SKM-1 (cell line): Measurements from ENCODE around the gene PLA2G7.
"Not testable (repeated sequence)": the region's sequence is repeated elsewhere in the genome, so short reads cannot be mapped to it uniquely, and the experiment has no call there.

Experiments used
- DNase-seq: peaks from one replicate; lab custom pipeline; 2025; ENCODE audit not compliant: unreplicated experiment; lab: John Stamatoyannopoulos, UW

Gene PLA2G7

GRCh38 chr6:46734867-46735719 is at the start of gene PLA2G7:
Gene PLA2G7 (minus strand): TSS chr6:46735375. CDS start chr6:46722891, 12,484 bp downstream.
- no peak for DNase-seq

GRCh38 chr6:46784535-46784934 is 49.4 kb upstream of the PLA2G7 start:
- DNase-seq, result no peak

- peak; percentile 80 for DNase-seq
These were observed 46.6 kb upstream of the PLA2G7 start for GRCh38 chr6:46781478-46782378.

GRCh38 chr6:46777476-46778346 is 42.5 kb upstream of the PLA2G7 start:
- no peak for DNase-seq

- DNase-seq, result no peak
These were observed 41.0 kb upstream of the PLA2G7 start for GRCh38 chr6:46776070-46776712.

GRCh38 chr6:46774736-46775135 is 39.6 kb upstream of the PLA2G7 start:
- DNase-seq, result not testable (repeated sequence)

GRCh38 chr6:46773201-46773855 is 38.2 kb upstream of the PLA2G7 start:
- no peak for DNase-seq

GRCh38 chr6:46772762-46773161 is 37.6 kb upstream of the PLA2G7 start:
- DNase-seq, result peak; percentile 97

GRCh38 chr6:46772016-46772415 is 36.8 kb upstream of the PLA2G7 start:
- no peak for DNase-seq

GRCh38 chr6:46764961-46765360 is 29.8 kb upstream of the PLA2G7 start:
- DNase-seq, result no peak

GRCh38 chr6:46764280-46764679 is 29.1 kb upstream of the PLA2G7 start:
- DNase-seq, result not testable (repeated sequence)

GRCh38 chr6:46763466-46763865 is 28.3 kb upstream of the PLA2G7 start:
- DNase-seq, result no peak

- DNase-seq, result no peak
These were observed 25.8 kb upstream of the PLA2G7 start for GRCh38 chr6:46760925-46761324.

- no peak for DNase-seq
These were observed 24.0 kb upstream of the PLA2G7 start for GRCh38 chr6:46758960-46759753.

- no peak for DNase-seq
These were observed 22.0 kb upstream of the PLA2G7 start for GRCh38 chr6:46757214-46757596.

GRCh38 chr6:46756469-46757213 is 21.5 kb upstream of the PLA2G7 start:
- no peak for DNase-seq

- no peak for DNase-seq
These were observed 20.7 kb upstream of the PLA2G7 start for GRCh38 chr6:46755865-46756264.

GRCh38 chr6:46751658-46752057 is 16.5 kb upstream of the PLA2G7 start:
- DNase-seq, result no peak
